GM11168 (cell line): Measurements from ENCODE around the gene SLC25A31.

Experiments used
- in situ Hi-C: fragments of 300-500 bp; cut with MboI; formaldehyde crosslinking; loops from one replicate; pipeline ENCODE4 v1.12.0; 2022; ENCODE audit warnings: low sequenced_read_pairs; ENCODE audit not compliant: unreplicated experiment

The SLC25A31 gene

GRCh38 chr4:127730142-127730913 is at the start of gene SLC25A31:
Gene SLC25A31 (plus strand): TSS chr4:127730400. CDS start chr4:127730546, 146 bp downstream.
- in situ Hi-C loops, result no loop called here

GRCh38 chr4:127685292-127685691 is 44.9 kb upstream of the SLC25A31 start:
- in situ Hi-C loops, result no loop called here

GRCh38 chr4:127686658-127687057 is 43.5 kb upstream of the SLC25A31 start:
- in situ Hi-C loops, result no loop called here

- in situ Hi-C loops, result no loop called here
These were observed 42.6 kb upstream of the SLC25A31 start for GRCh38 chr4:127687580-127687979.

- in situ Hi-C loops, result no loop called here
These were observed 31.4 kb upstream of the SLC25A31 start for GRCh38 chr4:127698789-127699200.

- in situ Hi-C loops, result no loop called here
These were observed 21.2 kb upstream of the SLC25A31 start for GRCh38 chr4:127708985-127709384.

- in situ Hi-C loops, result no loop called here
These were observed 20.7 kb upstream of the SLC25A31 start for GRCh38 chr4:127709456-127709855.

GRCh38 chr4:127731406-127731805 is 1.2 kb downstream of the SLC25A31 start:
- in situ Hi-C loops, result no loop called here

GRCh38 chr4:127732623-127733328 is 2.6 kb downstream of the SLC25A31 start:
- in situ Hi-C loops, result no loop called here

GRCh38 chr4:127734976-127735375 is 4.8 kb downstream of the SLC25A31 start:
- in situ Hi-C loops, result no loop called here

- in situ Hi-C loops, result no loop called here
These were observed 7.1 kb downstream of the SLC25A31 start for GRCh38 chr4:127737295-127737694.

GRCh38 chr4:127741247-127741646 is 11.0 kb downstream of the SLC25A31 start:
- in situ Hi-C loops, result no loop called here

- in situ Hi-C loops, result no loop called here
These were observed 17.7 kb downstream of the SLC25A31 start for GRCh38 chr4:127747883-127748282.

- in situ Hi-C loops, result no loop called here
These were observed 18.8 kb downstream of the SLC25A31 start for GRCh38 chr4:127748957-127749356.

- in situ Hi-C loops, result no loop called here
These were observed 26.7 kb downstream of the SLC25A31 start for GRCh38 chr4:127756906-127757305.

- in situ Hi-C loops, result no loop called here
These were observed 29.1 kb downstream of the SLC25A31 start for GRCh38 chr4:127759228-127759820.

- in situ Hi-C loops, result no loop called here
These were observed 29.7 kb downstream of the SLC25A31 start for GRCh38 chr4:127759893-127760292.

GRCh38 chr4:127771535-127772275 is 41.5 kb downstream of the SLC25A31 start:
- in situ Hi-C loops, result no loop called here

GRCh38 chr4:127772769-127773671 is 42.8 kb downstream of the SLC25A31 start:
- in situ Hi-C loops, result no loop called here

- in situ Hi-C loops, result no loop called here
These were observed 45.6 kb downstream of the SLC25A31 start for GRCh38 chr4:127775843-127776242.
